GM21526 (cell line): ENCODE measurements around the gene CCDC39.
"Not testable (repeated sequence)": the region's sequence is repeated elsewhere in the genome, so short reads cannot be mapped to it uniquely, and the experiment has no call there.

Source experiments
- ATAC-seq: cut with Tn5 transposase; IDR thresholded peaks from one replicate; pipeline ENCODE4 v1.9.1; 2021; ENCODE audit warnings: moderate library complexity; ENCODE audit not compliant: unreplicated experiment, low FRiP score

The CCDC39 gene

GRCh38 chr3:180626844-180627243, 52.4 kb downstream of the CCDC39 start:
- peak; percentile 81 for ATAC-seq

GRCh38 chr3:180624714-180625113, 54.6 kb downstream of the CCDC39 start:
- ATAC-seq, result peak; percentile 50

- ATAC-seq, result no peak
Measured at GRCh38 chr3:180619723-180620122, 59.6 kb downstream of the CCDC39 start.

- not testable (repeated sequence) for ATAC-seq
Measured at GRCh38 chr3:180618563-180618962, 60.7 kb downstream of the CCDC39 start.

GRCh38 chr3:180617049-180617448, 62.2 kb downstream of the CCDC39 start:
- no peak for ATAC-seq

GRCh38 chr3:180615954-180616353, 63.3 kb downstream of the CCDC39 start:
- ATAC-seq, result no peak

- no peak for ATAC-seq
Measured at GRCh38 chr3:180612364-180612763, 66.9 kb downstream of the CCDC39 start.

- ATAC-seq, result no peak
Measured at GRCh38 chr3:180611006-180611405, 68.3 kb downstream of the CCDC39 start.

GRCh38 chr3:180601688-180602666, 77.3 kb downstream of the CCDC39 start, which contains the start of gene TTC14:
TTC14 (plus strand) TSS chr3:180602163; CDS start chr3:180602262, 99 bp downstream.
- peak; percentile 98 for ATAC-seq

GRCh38 chr3:180600473-180600872, 78.8 kb downstream of the CCDC39 start:
- ATAC-seq, result no peak

- ATAC-seq, result no peak
Measured at GRCh38 chr3:180595559-180595935, 83.7 kb downstream of the CCDC39 start.

- ATAC-seq, result no peak
Measured at GRCh38 chr3:180594631-180595558, 84.4 kb downstream of the CCDC39 start.

GRCh38 chr3:180593631-180594030, 85.7 kb downstream of the CCDC39 start:
- ATAC-seq, result not testable (repeated sequence)

- ATAC-seq, result no peak
Measured at GRCh38 chr3:180590396-180590795, 88.9 kb downstream of the CCDC39 start.

- no peak for ATAC-seq
Measured at GRCh38 chr3:180580934-180581333, 98.4 kb downstream of the CCDC39 start.

GRCh38 chr3:180575571-180575970, 103.7 kb downstream of the CCDC39 start:
- no peak for ATAC-seq

GRCh38 chr3:180571831-180572598, 107.3 kb downstream of the CCDC39 start:
- peak; percentile 89 for ATAC-seq

GRCh38 chr3:180570238-180570637, 109.1 kb downstream of the CCDC39 start:
- ATAC-seq, result no peak

- no peak for ATAC-seq
Measured at GRCh38 chr3:180564676-180565075, 114.6 kb downstream of the CCDC39 start.
